Fibroblast of mammary gland (primary cell): ENCODE measurements around the gene SLCO2B1.
A peak's percentile ranks its signal among the peaks of the same experiment; 100 is the strongest.
"Not testable (repeated sequence)": the region's sequence is repeated elsewhere in the genome, so short reads cannot be mapped to it uniquely, and the experiment has no call there.

ENCODE experiments used
- DNase-seq: peaks from one replicate; pipeline ENCODE4 v3.0.0-alpha.2; 2010; ENCODE audit warnings: low read depth
- H3K4me3 ChIP-seq: 2 replicates; pipeline ENCODE4 v1.5.1; 2011; ENCODE audit warnings: low read depth, mild to moderate bottlenecking, low read length, moderate library complexity; ENCODE audit not compliant: control insufficient read depth
- TF ChIP-seq, protein P1 (sequence below): conservative IDR thresholded peaks from 2 replicates; pipeline ENCODE4 v1.5.1; 2011; ENCODE audit warnings: low read depth, low read length, inconsistent platforms; ENCODE audit not compliant: control insufficient read depth, insufficient read depth

The SLCO2B1 gene, protein sequence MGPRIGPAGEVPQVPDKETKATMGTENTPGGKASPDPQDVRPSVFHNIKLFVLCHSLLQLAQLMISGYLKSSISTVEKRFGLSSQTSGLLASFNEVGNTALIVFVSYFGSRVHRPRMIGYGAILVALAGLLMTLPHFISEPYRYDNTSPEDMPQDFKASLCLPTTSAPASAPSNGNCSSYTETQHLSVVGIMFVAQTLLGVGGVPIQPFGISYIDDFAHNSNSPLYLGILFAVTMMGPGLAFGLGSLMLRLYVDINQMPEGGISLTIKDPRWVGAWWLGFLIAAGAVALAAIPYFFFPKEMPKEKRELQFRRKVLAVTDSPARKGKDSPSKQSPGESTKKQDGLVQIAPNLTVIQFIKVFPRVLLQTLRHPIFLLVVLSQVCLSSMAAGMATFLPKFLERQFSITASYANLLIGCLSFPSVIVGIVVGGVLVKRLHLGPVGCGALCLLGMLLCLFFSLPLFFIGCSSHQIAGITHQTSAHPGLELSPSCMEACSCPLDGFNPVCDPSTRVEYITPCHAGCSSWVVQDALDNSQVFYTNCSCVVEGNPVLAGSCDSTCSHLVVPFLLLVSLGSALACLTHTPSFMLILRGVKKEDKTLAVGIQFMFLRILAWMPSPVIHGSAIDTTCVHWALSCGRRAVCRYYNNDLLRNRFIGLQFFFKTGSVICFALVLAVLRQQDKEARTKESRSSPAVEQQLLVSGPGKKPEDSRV

DNA sequence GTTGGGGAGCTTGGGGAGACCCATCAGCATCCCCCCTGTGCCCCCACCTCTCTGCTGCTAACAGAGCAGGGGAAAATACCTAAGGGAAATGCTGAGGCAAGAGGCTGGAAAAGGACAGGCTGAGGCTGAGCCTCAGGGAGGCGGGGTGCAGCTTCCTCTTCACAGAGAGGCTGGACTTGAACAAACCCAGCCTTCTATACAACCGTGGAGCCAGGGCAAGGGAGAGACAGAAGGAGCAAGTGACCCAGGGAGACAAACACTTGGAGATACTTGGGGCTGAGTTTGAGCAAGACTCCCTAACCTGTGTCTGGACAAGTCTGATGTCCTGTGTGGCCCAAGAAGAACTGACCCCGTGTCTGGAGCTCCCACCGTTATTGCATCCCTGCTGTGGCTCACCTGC, at the start of gene SLCO2B1:
TSS of gene SLCO2B1 (plus strand) at position 229 of the 400 bp plus-strand sequence. CDS start 275 bp downstream, outside the sequence.
- TF ChIP-seq, protein P1, sequence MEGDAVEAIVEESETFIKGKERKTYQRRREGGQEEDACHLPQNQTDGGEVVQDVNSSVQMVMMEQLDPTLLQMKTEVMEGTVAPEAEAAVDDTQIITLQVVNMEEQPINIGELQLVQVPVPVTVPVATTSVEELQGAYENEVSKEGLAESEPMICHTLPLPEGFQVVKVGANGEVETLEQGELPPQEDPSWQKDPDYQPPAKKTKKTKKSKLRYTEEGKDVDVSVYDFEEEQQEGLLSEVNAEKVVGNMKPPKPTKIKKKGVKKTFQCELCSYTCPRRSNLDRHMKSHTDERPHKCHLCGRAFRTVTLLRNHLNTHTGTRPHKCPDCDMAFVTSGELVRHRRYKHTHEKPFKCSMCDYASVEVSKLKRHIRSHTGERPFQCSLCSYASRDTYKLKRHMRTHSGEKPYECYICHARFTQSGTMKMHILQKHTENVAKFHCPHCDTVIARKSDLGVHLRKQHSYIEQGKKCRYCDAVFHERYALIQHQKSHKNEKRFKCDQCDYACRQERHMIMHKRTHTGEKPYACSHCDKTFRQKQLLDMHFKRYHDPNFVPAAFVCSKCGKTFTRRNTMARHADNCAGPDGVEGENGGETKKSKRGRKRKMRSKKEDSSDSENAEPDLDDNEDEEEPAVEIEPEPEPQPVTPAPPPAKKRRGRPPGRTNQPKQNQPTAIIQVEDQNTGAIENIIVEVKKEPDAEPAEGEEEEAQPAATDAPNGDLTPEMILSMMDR: no peak
- H3K4me3 ChIP-seq: no peak within 1 kb of the TSS
- DNase-seq: no peak

DNA sequence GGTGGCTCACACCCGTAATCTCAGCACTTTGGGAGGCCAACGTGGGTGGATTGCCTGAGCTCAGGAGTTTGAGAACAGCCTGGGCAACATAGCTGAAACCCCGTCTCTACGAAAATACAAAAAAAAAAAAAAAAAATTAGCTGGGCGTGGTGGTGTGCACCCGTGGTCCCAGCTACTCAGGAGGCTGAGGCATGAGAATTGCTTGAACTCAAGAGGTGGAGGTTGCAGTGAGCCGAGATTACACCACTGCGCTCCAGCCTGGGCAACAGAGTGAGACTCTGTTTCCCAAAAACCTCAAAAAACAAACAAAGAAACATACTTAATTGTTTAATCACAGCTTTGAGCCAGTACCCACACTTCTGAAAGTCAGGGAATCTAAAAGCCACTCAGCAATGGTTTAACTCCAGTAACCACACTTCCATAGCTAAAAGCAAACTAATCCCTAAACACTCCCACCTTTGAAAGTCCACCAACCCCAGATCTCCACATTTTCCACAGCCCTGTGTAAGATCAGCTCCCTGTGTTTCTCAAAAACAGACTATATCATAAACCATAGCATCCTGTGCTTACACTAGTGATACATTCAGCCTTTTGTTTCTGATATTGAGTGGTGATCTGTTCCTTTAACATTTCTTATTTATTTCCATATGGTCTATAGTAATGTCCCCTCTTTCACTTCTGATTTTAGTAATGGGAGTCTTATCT, 49.3 kb upstream of the SLCO2B1 start:
- no peak overlapping the region for H3K4me3 ChIP-seq
- DNase-seq: no peak
- TF ChIP-seq, protein P1: no peak

DNA sequence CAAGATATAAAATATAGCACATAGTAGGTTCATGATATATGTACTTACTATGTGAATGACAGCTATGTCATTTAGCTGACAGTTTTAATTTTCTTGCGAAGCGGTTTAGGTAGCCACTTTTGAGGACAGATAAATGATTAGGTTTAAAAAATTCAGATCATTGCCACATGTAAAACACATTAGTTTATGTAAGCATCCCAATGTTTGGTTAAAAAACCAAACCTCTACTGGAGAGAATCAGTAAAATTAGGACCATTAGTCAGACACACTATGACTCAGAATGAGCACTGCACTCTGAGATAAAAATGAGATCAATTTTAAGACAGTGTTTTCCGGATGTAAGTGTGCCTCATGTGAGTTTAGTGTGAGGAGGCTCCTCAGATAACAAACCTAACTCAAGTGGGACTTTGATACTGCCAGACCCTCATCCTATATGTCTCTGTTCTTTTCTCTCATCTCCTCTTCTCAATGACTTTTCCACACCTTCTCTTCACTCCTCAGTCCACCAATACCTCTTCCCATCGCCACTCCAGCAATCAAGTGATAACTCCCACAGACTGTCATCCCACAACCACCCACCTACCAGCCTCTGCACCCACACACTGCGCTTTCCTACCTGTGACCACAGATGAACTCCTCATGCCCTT, 47.4 kb upstream of the SLCO2B1 start:
- DNase-seq: peak; percentile 82

DNA sequence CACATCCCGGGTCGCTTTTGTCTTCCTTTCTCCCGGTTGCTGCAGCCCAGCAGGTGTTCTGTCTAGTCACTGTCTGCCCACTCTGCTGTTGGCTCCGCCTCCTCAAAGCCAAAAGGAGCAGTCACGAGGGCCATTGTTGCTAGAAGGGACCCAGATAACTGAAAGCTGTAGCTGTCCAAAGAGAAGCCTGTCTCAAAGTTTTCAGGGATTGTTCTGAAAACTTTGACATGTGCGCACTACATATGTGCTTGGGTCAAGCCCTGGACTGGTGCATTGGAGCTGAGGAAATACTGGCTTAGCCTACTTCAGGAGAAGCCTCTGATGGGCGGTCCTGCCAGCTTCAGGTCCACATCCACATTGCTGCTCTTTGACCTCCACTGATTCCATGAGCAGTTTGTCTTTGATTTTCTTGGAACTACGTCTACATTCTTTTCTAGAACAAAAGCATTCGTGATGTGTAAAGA, 45.4 kb upstream of the SLCO2B1 start:
- TF ChIP-seq, protein P1: no peak
- no peak overlapping the region for H3K4me3 ChIP-seq
- DNase-seq: no peak

More for the DNA sequence above, 47.4 kb upstream of the SLCO2B1 start:
- no peak overlapping the region for H3K4me3 ChIP-seq
- TF ChIP-seq, protein P1: no peak

DNA sequence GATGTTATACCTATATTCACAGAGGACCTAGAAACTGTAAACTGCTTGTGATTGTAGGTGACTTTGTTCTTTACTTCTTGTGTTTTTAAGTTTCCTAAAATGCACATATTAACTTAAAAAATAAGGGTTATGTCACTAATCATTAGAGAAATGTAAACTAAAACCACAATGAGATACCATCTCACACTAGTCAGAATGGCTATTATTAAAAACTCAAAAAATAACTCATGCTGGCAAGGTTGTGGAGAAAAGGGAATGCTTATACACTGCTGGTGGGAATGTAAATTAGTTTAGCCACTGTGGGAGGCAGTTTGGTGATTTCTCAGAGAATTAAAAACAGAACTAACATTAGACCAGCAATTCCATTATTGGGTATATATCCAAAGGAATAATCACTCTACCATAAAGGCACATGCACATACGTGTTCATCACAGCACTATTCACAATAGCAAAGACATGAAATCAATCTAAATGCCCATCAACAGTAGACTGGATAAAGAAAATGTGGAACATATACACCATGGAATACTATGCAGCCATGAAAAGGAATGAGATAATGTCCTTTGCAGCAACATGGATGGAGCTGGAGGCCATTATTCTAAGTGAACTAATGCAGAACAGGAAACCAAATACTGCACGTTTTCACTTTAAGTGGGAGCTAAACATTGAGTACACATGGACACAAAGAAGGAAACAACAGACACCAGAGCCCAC, 44.8 kb upstream of the SLCO2B1 start:
- DNase-seq: not testable (repeated sequence)

DNA sequence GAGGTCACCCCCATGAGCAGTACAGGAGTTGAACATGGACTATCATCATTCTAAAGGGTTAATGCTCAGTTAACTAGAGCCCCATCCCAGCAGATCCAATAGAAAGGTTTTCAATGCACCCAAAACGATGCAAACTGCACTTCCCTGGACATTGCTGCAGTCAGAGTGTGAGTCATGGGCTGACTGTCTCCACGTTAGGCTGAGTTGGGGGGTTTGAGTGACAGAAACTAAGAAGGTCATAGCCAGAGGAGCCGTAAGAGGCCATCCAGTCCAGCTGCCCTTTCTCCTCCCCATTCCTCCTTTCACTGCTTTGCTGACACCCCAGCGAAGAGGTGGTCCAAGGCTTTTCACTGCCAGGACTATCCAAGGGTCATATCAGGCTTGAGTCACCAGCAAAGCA, 43.7 kb upstream of the SLCO2B1 start:
- TF ChIP-seq, protein P1: no peak
- DNase-seq: peak; percentile 39
- no peak overlapping the region for H3K4me3 ChIP-seq

More for the DNA sequence above, 44.8 kb upstream of the SLCO2B1 start:
- not testable (repeated sequence) for H3K4me3 ChIP-seq
